AG04449 (cell line): ENCODE data around the gene SPAG9.

Experiments
- CTCF ChIA-PET: fragments of 350-600 bp; formaldehyde crosslinking; extraction: SDS; loops from one replicate; lab custom pipeline; 2021; ENCODE audit warnings: antibody characterized with exemption; lab: Yijun Ruan, JAX
- POLR2A ChIA-PET: fragments of 400-600, 350-600 bp; formaldehyde crosslinking; extraction: SDS; loops from one replicate; lab custom pipeline; 2020; ENCODE audit warnings: antibody characterized with exemption, inconsistent platforms; lab: Yijun Ruan, JAX
- DNase-seq: peaks from one replicate; pipeline ENCODE4 v3.0.0-alpha.2; 2010; ENCODE audit warnings: low read depth, low spot score
- H3K4me3 ChIP-seq: 2 replicates; pipeline ENCODE4 v1.5.1; 2011; ENCODE audit warnings: low read depth, mild to moderate bottlenecking, control low read depth, low read length
- CTCF ChIP-seq: IDR thresholded peaks from one replicate; pipeline ENCODE4 v1.5.1; 2011; ENCODE audit warnings: mild to moderate bottlenecking, moderate library complexity, low read length, control low read depth, inconsistent platforms; ENCODE audit not compliant: insufficient read depth; ENCODE audit errors: missing control alignments

Gene SPAG9

DNA sequence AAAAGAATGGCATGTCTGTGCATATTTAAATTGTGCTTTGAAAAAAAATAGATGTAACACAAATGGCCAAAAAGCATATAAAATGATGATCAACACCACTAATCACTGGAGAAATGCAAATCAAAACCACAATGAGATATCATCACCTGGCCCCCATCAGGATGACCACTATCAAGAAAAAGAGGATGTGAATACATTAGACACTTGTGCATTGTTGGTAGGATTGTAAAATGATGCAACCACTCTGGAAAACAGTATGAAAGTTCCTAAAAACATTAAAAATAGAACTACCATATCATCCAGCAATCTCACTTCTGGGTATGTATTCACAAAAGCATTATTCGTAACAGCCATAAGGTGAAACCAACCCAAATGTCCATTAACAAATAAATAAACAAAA lies 91.5 kb downstream of the SPAG9 start:
- no peak for DNase-seq
- no peak for TF ChIP-seq CTCF
- H3K4me3 ChIP-seq, result no peak overlapping the region
- POLR2A ChIA-PET, result no interaction called here
- CTCF ChIA-PET, result interaction anchor here (1.7 to 3.2 kb wide), 3 partner anchors 17 to 124 kb away, joined by 4 to 10 read pairs (median 6); partner anchors contain the start of gene NME1

DNA sequence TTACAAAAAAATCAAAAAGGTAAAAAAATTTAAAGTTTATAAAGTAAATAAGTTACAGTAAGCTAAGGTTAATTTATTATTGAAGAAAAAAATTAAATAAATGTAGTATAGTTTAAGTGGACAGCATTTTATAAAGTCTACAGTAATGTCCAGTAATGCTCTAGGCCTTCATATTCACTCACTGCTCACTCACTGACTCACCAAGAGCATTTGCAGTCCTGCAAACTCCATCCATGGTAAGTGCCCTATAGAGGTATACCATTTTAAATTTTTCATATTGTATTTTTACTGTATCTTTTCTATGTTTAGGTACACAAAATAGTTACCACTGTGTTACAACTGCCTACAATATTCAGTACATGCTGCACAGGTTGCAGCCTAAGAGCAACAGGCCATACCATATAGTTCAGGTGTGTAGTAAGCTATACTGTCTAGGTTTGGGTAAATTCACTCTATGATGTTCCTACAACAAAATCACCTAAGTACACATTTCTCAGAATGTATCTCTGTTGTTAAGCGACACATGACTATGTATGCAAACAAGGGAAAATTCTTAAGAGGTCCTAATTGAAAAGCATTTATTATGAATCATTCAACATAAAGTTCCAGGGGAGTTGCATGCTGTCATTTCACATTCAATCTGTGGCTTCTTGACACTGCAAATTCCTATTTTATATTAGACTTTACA lies 92.3 kb downstream of the SPAG9 start:
- POLR2A ChIA-PET, result interaction anchor here (0.6 to 1.0 kb wide), 2 partner anchors 18 to 162 kb away, joined by 3 read pairs; partner anchors contain the start of gene TOB1
- no peak for TF ChIP-seq CTCF
- no peak for DNase-seq
- CTCF ChIA-PET, result interaction anchor here (0.6 to 3.2 kb wide), 4 partner anchors 13 to 125 kb away, joined by 3 to 22 read pairs (median 7); partner anchors contain the start of gene NME1
- no peak overlapping the region for H3K4me3 ChIP-seq

GRCh38 chr17:51018541-51018940 lies 102.1 kb downstream of the SPAG9 start:
- POLR2A ChIA-PET, result no interaction called here
- H3K4me3 ChIP-seq, result no peak overlapping the region
- TF ChIP-seq CTCF, result no peak
- no peak for DNase-seq
- CTCF ChIA-PET, result no interaction called here

GRCh38 chr17:51017270-51017669 lies 103.4 kb downstream of the SPAG9 start:
- no peak overlapping the region for H3K4me3 ChIP-seq
- CTCF ChIA-PET, result interaction anchor here (1.2 to 1.8 kb wide), 2 partner anchors 13 to 17 kb away, joined by 3 to 7 read pairs; no protein-coding TSS in a partner anchor
- POLR2A ChIA-PET, result no interaction called here
- DNase-seq, result no peak
- no peak for TF ChIP-seq CTCF

DNA sequence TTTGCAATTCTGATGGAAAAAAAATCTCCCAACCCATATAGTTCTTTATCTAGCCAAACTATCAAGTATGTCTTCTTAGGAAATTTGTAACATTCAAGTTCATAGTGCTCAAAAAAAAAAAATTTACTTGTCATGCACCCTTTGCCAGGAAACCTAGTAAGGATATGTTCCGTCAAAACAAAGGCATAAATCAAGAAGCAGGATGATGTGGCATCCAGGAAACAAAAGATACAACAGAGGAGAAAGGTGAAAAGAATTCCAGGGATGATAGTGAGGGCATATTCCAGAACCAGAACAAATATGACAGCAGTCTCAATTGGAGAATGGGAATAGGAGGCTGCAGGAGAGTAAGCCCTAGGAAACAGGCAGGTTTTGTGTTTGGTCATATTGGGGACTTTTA lies 104.6 kb downstream of the SPAG9 start:
- ChIA-PET CTCF (no interaction called here), POLR2A (no interaction called here)
- no peak for TF ChIP-seq CTCF
- no peak for DNase-seq
- no peak overlapping the region for H3K4me3 ChIP-seq

GRCh38 chr17:51015145-51015558 lies 105.5 kb downstream of the SPAG9 start:
- ChIA-PET POLR2A (no interaction called here), CTCF (interaction anchor here (0.8 to 3.2 kb wide), 11 partner anchors 11 to 232 kb away, joined by 3 to 30 read pairs (median 4); partner anchors contain the start of gene NME1)
- TF ChIP-seq CTCF, result no peak
- DNase-seq, result no peak
- H3K4me3 ChIP-seq, result no peak overlapping the region
